Upper lobe of right lung (tissue), 1 donor: ENCODE results near the gene NPSR1. TPM values are rescaled to one million over a fixed set of nuclear protein-coding genes. Genes with fewer than 3 reads are reported as not detected.
"Not testable (repeated sequence)": the region's sequence is repeated elsewhere in the genome, so short reads cannot be mapped to it uniquely, and the experiment has no call there.

Experiments used
- ATAC-seq: fragments of 200-7000 bp; cut with Tn5 transposase; one replicate; pipeline ENCODE4 v1.9.1; 2020; ENCODE audit warnings: mild to moderate bottlenecking, moderate library complexity
- DNase-seq: peaks from one replicate; pipeline ENCODE4 v3.0.0-alpha.2; 2020
- H3K27ac ChIP-seq: fragments of 200-600 bp; one replicate; pipeline ENCODE4 v1.8.0; 2022
- H3K27me3 ChIP-seq: fragments of 200-600 bp; one replicate; pipeline ENCODE4 v1.8.0; 2022; ENCODE audit warnings: mild to moderate bottlenecking
- H3K36me3 ChIP-seq: fragments of 200-600 bp; one replicate; pipeline ENCODE4 v1.8.0; 2022
- H3K4me1 ChIP-seq: fragments of 200-600 bp; one replicate; pipeline ENCODE4 v1.8.0; 2022
- H3K4me3 ChIP-seq: fragments of 200-600 bp; one replicate; pipeline ENCODE4 v1.8.0; 2022; ENCODE audit warnings: mild to moderate bottlenecking
- H3K9me3 ChIP-seq: fragments of 200-600 bp; one replicate; pipeline ENCODE4 v1.8.0; 2022
- CTCF ChIP-seq: fragments of 200-600 bp; IDR thresholded peaks from one replicate; pipeline ENCODE4 v1.8.0; 2022; ENCODE audit warnings: antibody characterized with exemption
- intact Hi-C: fragments of 100-400 bp; cut with DNase I; formaldehyde crosslinking; loops from one replicate; pipeline ENCODE4 v1.11.0; 2022
- total RNA-seq: library from RNA; stranded (reverse); fragmentation: NEBNext Ultra II Directional; extraction: Animal tissue kit (Norgen Biotek cat#: 25700); gene quantifications from one replicate; pipeline ENCODE4 v1.2.1, GENCODE V29; 2021
- donor health status: DM: no; HTN: yes; CAD: no; lungs with severe emphysema.

Gene NPSR1
- total RNA-seq, 1 donor from 2014 or later: not detected

- DNase-seq (no peak), ATAC-seq (no peak)
- Histone ChIP-seq H3K4me3 (no peak overlapping the region), H3K36me3 (no peaks in the 10 kb centered on the region), H3K9me3 (no peaks in the 10 kb centered on the region), H3K27ac (no peak overlapping the region), H3K4me1 (no peaks in the 10 kb centered on the region), H3K27me3 (no peaks in the 10 kb centered on the region)
- intact Hi-C loops: no loop called here
- no peak for TF ChIP-seq CTCF
Measured at GRCh38 chr7:34850681-34851080, 192.7 kb downstream of the NPSR1 start.

GRCh38 chr7:34851431-34851830 is 193.4 kb downstream of the NPSR1 start:
- no peak for TF ChIP-seq CTCF
- intact Hi-C loops: no loop called here
- Histone ChIP-seq H3K27ac (no peak overlapping the region), H3K4me1 (no peaks in the 10 kb centered on the region), H3K9me3 (no peaks in the 10 kb centered on the region), H3K36me3 (no peaks in the 10 kb centered on the region), H3K27me3 (no peaks in the 10 kb centered on the region), H3K4me3 (no peak overlapping the region)
- DNase-seq (no peak), ATAC-seq (no peak)

- H3K4me3 ChIP-seq, intact Hi-C loops, H3K27me3 ChIP-seq, H3K9me3 ChIP-seq, ATAC-seq, DNase-seq, H3K36me3 ChIP-seq, H3K27ac ChIP-seq, H3K4me1 ChIP-seq: not testable (repeated sequence)
Measured at GRCh38 chr7:34858444-34858843, 200.4 kb downstream of the NPSR1 start.

- ATAC-seq, H3K27ac ChIP-seq, H3K9me3 ChIP-seq, intact Hi-C loops, DNase-seq, H3K4me1 ChIP-seq, H3K27me3 ChIP-seq, H3K4me3 ChIP-seq, H3K36me3 ChIP-seq: not testable (repeated sequence)
Measured at GRCh38 chr7:34859281-34859680, 201.3 kb downstream of the NPSR1 start.

- ATAC-seq, H3K36me3 ChIP-seq, intact Hi-C loops, H3K4me3 ChIP-seq, H3K9me3 ChIP-seq, H3K27me3 ChIP-seq, H3K4me1 ChIP-seq, DNase-seq, H3K27ac ChIP-seq: not testable (repeated sequence)
Measured at GRCh38 chr7:34866222-34866621, 208.2 kb downstream of the NPSR1 start.

GRCh38 chr7:34867341-34867740 is 209.3 kb downstream of the NPSR1 start:
- H3K4me3 ChIP-seq, H3K36me3 ChIP-seq, H3K9me3 ChIP-seq, H3K27ac ChIP-seq, ATAC-seq, intact Hi-C loops, H3K27me3 ChIP-seq, H3K4me1 ChIP-seq, DNase-seq: not testable (repeated sequence)

- ATAC-seq, H3K27me3 ChIP-seq, H3K4me3 ChIP-seq, intact Hi-C loops, H3K9me3 ChIP-seq, H3K4me1 ChIP-seq, H3K27ac ChIP-seq, H3K36me3 ChIP-seq, DNase-seq: not testable (repeated sequence)
Measured at GRCh38 chr7:34868602-34869001, 210.6 kb downstream of the NPSR1 start.

GRCh38 chr7:34869057-34869456 is 211.0 kb downstream of the NPSR1 start:
- ATAC-seq: no peak
- TF ChIP-seq CTCF: no peak
- no peak for DNase-seq
- Histone ChIP-seq H3K27ac (no peak overlapping the region), H3K36me3 (no peaks in the 10 kb centered on the region), H3K9me3 (no peaks in the 10 kb centered on the region), H3K4me3 (no peak overlapping the region), H3K4me1 (no peaks in the 10 kb centered on the region), H3K27me3 (no peaks in the 10 kb centered on the region)
- intact Hi-C loops: no loop called here

GRCh38 chr7:34870041-34870440 is 212.0 kb downstream of the NPSR1 start:
- intact Hi-C loops, ATAC-seq, H3K9me3 ChIP-seq: not testable (repeated sequence)

GRCh38 chr7:34874329-34874728 is 216.3 kb downstream of the NPSR1 start:
- H3K27me3 ChIP-seq, ATAC-seq, intact Hi-C loops, DNase-seq, H3K9me3 ChIP-seq, H3K4me1 ChIP-seq, H3K27ac ChIP-seq, H3K4me3 ChIP-seq, H3K36me3 ChIP-seq: not testable (repeated sequence)

More at GRCh38 chr7:34870041-34870440, 212.0 kb downstream of the NPSR1 start:
- H3K27ac ChIP-seq, H3K27me3 ChIP-seq, H3K4me1 ChIP-seq, DNase-seq, H3K4me3 ChIP-seq, H3K36me3 ChIP-seq: not testable (repeated sequence)
